ENCODE measurements around the gene EFEMP1. TPM values are rescaled to one million over a fixed set of nuclear protein-coding genes. Genes with fewer than 3 reads are reported as not detected.
A peak's percentile ranks its signal among the peaks of the same experiment; 100 is the strongest.

Gene EFEMP1
- total RNA-seq, 1 experiment from 2014 or later, result 24.0 TPM

GRCh38 chr2:55859875-55860274 is 63.7 kb downstream of the EFEMP1 start:
- TF ChIP-seq TEAD4 (CRISPR knock-in tag; IDR thresholded peaks at IDR 0.05), result no peak
- Mint-ChIP-seq H3K4me1 (peaks cover 6% of the 10 kb centered on the region), H3K9me3 (no peaks in the 10 kb centered on the region), H3K27me3 (ENCODE audit: low read depth) (no peaks in the 10 kb centered on the region), H3K4me3 (no peak overlapping the region), H3K36me3 (no peaks in the 10 kb centered on the region), H3K27ac (no peak overlapping the region)
- POLR2A ChIA-PET, result no interaction called here
- DNase-seq (ENCODE audit: low spot score), result no peak
- ATAC-seq, result peak; percentile 65
- CTCF ChIA-PET, result no interaction called here

GRCh38 chr2:55857766-55858165 is 65.8 kb downstream of the EFEMP1 start:
- CTCF ChIA-PET, result no interaction called here
- peaks cover 6% of the 10 kb centered on the region for H3K4me1 Mint-ChIP-seq
- TF ChIP-seq GABPB1 (CRISPR knock-in tag; IDR thresholded peaks at IDR 0.05) (no peak), ZBTB21 (CRISPR knock-in tag; IDR thresholded peaks at IDR 0.05; ENCODE audit: borderline replicate concordance) (no peak), HMGXB4 (CRISPR knock-in tag; IDR thresholded peaks at IDR 0.05) (no peak), RELA (CRISPR knock-in tag; IDR thresholded peaks at IDR 0.05; ENCODE audit: borderline replicate concordance) (no peak), SMAD3 (CRISPR knock-in tag; IDR thresholded peaks at IDR 0.05; ENCODE audit: borderline replicate concordance) (no peak), TEAD4 (CRISPR knock-in tag; IDR thresholded peaks at IDR 0.05) (no peak), ZNF532 (CRISPR knock-in tag; IDR thresholded peaks at IDR 0.05; ENCODE audit: borderline replicate concordance) (no peak), SP1 (CRISPR knock-in tag; conservative IDR thresholded peaks at IDR 0.05) (no peak), NFE2L1 (CRISPR knock-in tag; IDR thresholded peaks at IDR 0.05) (no peak)
- no peaks in the 10 kb centered on the region for H3K9me3 Mint-ChIP-seq
- no peaks in the 10 kb centered on the region for H3K36me3 Mint-ChIP-seq
- no peaks in the 10 kb centered on the region for H3K27me3 Mint-ChIP-seq (ENCODE audit: low read depth)
- H3K27ac Mint-ChIP-seq, result no peak overlapping the region
- no peak overlapping the region for H3K4me3 Mint-ChIP-seq
- ATAC-seq (no peak), DNase-seq (ENCODE audit: low spot score) (no peak)
- POLR2A ChIA-PET, result no interaction called here

- ChIA-PET POLR2A (no interaction called here), CTCF (no interaction called here)
- H3K9me3 Mint-ChIP-seq, result no peaks in the 10 kb centered on the region
- DNase-seq (ENCODE audit: low spot score) (no peak), ATAC-seq (no peak)
- no peaks in the 10 kb centered on the region for H3K27me3 Mint-ChIP-seq (ENCODE audit: low read depth)
- no peak for TF ChIP-seq NR1H2 (CRISPR knock-in tag; IDR thresholded peaks at IDR 0.05)
- TF ChIP-seq ZNF317 (CRISPR knock-in tag; IDR thresholded peaks at IDR 0.05; ENCODE audit: borderline replicate concordance, low read depth), result no peak
- no peak for TF ChIP-seq ZBTB43 (CRISPR knock-in tag; IDR thresholded peaks at IDR 0.05)
- no peak for TF ChIP-seq TP53 (CRISPR knock-in tag; IDR thresholded peaks at IDR 0.05)
- H3K36me3 Mint-ChIP-seq, result no peaks in the 10 kb centered on the region
- peaks cover 6% of the 10 kb centered on the region for H3K4me1 Mint-ChIP-seq
- no peak overlapping the region for H3K4me3 Mint-ChIP-seq
- peak overlapping the region; percentile 15; the same call in 1 of the 2 replicates for H3K27ac Mint-ChIP-seq
Observed at GRCh38 chr2:55856936-55857335, 66.6 kb downstream of the EFEMP1 start.

GRCh38 chr2:55848096-55848495 is 75.5 kb downstream of the EFEMP1 start:
- ChIA-PET CTCF (interaction anchor here (2.0 kb wide), 1 partner anchor 11 kb away, joined by 6 read pairs; no protein-coding TSS in a partner anchor), POLR2A (no interaction called here)
- H3K9me3 Mint-ChIP-seq, result peaks cover 7% of the 10 kb centered on the region
- no peaks in the 10 kb centered on the region for H3K4me1 Mint-ChIP-seq
- no peaks in the 10 kb centered on the region for H3K36me3 Mint-ChIP-seq
- ATAC-seq (no peak), DNase-seq (ENCODE audit: low spot score) (no peak)
- H3K27me3 Mint-ChIP-seq (ENCODE audit: low read depth), result no peaks in the 10 kb centered on the region
- H3K27ac Mint-ChIP-seq, result no peak overlapping the region
- H3K4me3 Mint-ChIP-seq, result no peak overlapping the region
- no peak for TF ChIP-seq GTF2I (CRISPR knock-in tag; conservative IDR thresholded peaks at IDR 0.05)
- TF ChIP-seq NFYB (CRISPR knock-in tag; conservative IDR thresholded peaks at IDR 0.05; ENCODE audit: low read depth), result no peak
- no peak for TF ChIP-seq SMAD3 (CRISPR knock-in tag; IDR thresholded peaks at IDR 0.05; ENCODE audit: borderline replicate concordance)
- no peak for TF ChIP-seq NR3C1 (CRISPR knock-in tag; conservative IDR thresholded peaks at IDR 0.05; ENCODE audit: low read depth)
- TF ChIP-seq MAX (CRISPR knock-in tag; IDR thresholded peaks at IDR 0.05), result no peak
- no peak for TF ChIP-seq ZNF416 (CRISPR knock-in tag; IDR thresholded peaks at IDR 0.05)
- TF ChIP-seq ZBTB43 (CRISPR knock-in tag; IDR thresholded peaks at IDR 0.05), result no peak
- no peak for TF ChIP-seq SMAD4 (CRISPR knock-in tag; IDR thresholded peaks at IDR 0.05)
- no peak for TF ChIP-seq FOXP4 (CRISPR knock-in tag; IDR thresholded peaks at IDR 0.05)

Data from WTC11 (cell line).